BE2C (cell line): Measurements from ENCODE around the gene CETP.

Experiments
- DNase-seq: peaks from one replicate; pipeline ENCODE4 v3.0.0-alpha.2; 2020
- H3K27me3 ChIP-seq: fragments of 250-450 bp; sonication (Bioruptor Pico); 2 replicates; pipeline ENCODE4 v1.5.1; 2020; ENCODE audit warnings: mild to moderate bottlenecking
- H3K36me3 ChIP-seq: fragments of 250-450 bp; sonication (Bioruptor Pico); 2 replicates; pipeline ENCODE4 v1.5.1; 2020; ENCODE audit warnings: mild to moderate bottlenecking
- H3K4me1 ChIP-seq: fragments of 250-450 bp; sonication (Bioruptor Pico); 2 replicates; pipeline ENCODE4 v1.5.1; 2020
- H3K4me3 ChIP-seq: 2 replicates; pipeline ENCODE4 v1.5.1; 2011; ENCODE audit warnings: low read depth, low read length
- H3K9me3 ChIP-seq: fragments of 250-450 bp; sonication (Bioruptor Pico); 2 replicates; pipeline ENCODE4 v1.5.1; 2020
- TF ChIP-seq, protein P1 (sequence below): IDR thresholded peaks from 2 replicates; pipeline ENCODE4 v1.5.1; 2012; ENCODE audit warnings: mild to moderate bottlenecking, low read depth, low read length

Gene CETP

GRCh38 chr16:56965149-56966092 is 3.7 kb downstream of the CETP start:
- H3K27me3 ChIP-seq: no peaks in the 10 kb centered on the region
- no peak overlapping the region for H3K4me3 ChIP-seq
- H3K36me3 ChIP-seq: no peaks in the 10 kb centered on the region
- no peaks in the 10 kb centered on the region for H3K4me1 ChIP-seq
- H3K9me3 ChIP-seq: no peaks in the 10 kb centered on the region
- DNase-seq: no peak
- TF ChIP-seq, protein P1, sequence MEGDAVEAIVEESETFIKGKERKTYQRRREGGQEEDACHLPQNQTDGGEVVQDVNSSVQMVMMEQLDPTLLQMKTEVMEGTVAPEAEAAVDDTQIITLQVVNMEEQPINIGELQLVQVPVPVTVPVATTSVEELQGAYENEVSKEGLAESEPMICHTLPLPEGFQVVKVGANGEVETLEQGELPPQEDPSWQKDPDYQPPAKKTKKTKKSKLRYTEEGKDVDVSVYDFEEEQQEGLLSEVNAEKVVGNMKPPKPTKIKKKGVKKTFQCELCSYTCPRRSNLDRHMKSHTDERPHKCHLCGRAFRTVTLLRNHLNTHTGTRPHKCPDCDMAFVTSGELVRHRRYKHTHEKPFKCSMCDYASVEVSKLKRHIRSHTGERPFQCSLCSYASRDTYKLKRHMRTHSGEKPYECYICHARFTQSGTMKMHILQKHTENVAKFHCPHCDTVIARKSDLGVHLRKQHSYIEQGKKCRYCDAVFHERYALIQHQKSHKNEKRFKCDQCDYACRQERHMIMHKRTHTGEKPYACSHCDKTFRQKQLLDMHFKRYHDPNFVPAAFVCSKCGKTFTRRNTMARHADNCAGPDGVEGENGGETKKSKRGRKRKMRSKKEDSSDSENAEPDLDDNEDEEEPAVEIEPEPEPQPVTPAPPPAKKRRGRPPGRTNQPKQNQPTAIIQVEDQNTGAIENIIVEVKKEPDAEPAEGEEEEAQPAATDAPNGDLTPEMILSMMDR: no peak

GRCh38 chr16:56966093-56966475 is 4.3 kb downstream of the CETP start:
- Histone ChIP-seq H3K9me3 (no peaks in the 10 kb centered on the region), H3K4me1 (no peaks in the 10 kb centered on the region), H3K4me3 (no peak overlapping the region), H3K36me3 (no peaks in the 10 kb centered on the region), H3K27me3 (no peaks in the 10 kb centered on the region)
- no peak for DNase-seq
- TF ChIP-seq, protein P1: no peak

DNA sequence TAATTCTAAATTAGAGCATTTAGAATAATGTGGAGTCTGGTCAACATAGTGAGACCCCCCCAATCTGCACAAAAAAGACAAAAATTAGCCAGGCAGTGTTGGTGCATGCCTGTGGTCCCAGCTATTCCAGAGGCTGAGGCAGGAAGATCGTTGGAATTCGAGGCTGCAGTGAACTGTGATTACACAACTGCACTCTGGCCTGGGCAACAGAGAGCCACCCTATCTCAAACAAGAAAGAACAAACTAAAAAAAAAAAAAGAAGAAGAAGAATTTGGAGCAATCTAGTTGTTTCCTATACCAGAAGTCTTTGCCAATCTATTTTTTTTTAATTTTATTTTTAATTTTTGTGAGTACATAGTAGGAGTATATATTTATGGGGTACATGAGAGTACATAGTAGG is 6.0 kb downstream of the CETP start:
- Histone ChIP-seq H3K36me3 (no peaks in the 10 kb centered on the region), H3K4me1 (no peaks in the 10 kb centered on the region; the same call in 1 of the 2 replicates), H3K27me3 (no peaks in the 10 kb centered on the region), H3K4me3 (no peak overlapping the region), H3K9me3 (no peaks in the 10 kb centered on the region)
- DNase-seq: no peak
- TF ChIP-seq, protein P1: no peak

DNA sequence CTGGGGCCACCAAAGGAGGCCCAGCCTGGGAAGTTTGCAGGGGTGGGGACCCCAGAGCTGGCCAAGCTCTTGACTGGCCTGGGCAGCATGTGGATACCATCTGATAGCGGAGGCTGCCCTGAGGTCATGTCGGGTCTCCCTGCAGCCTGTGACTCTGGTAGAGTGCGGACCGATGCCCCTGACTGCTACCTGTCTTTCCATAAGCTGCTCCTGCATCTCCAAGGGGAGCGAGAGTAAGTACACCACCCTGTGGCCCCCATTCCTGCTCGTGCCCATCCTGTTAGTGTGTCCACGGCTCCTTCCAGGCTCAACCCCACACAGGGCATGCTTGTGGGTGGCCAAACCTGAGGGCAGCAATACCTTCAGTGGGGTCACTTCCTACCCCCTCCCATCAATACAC is 8.0 kb downstream of the CETP start:
- Histone ChIP-seq H3K36me3 (no peaks in the 10 kb centered on the region), H3K4me1 (no peaks in the 10 kb centered on the region; the same call in 1 of the 2 replicates), H3K9me3 (no peaks in the 10 kb centered on the region), H3K4me3 (no peak overlapping the region), H3K27me3 (no peaks in the 10 kb centered on the region)
- no peak for DNase-seq
- TF ChIP-seq, protein P1: no peak

GRCh38 chr16:56970934-56971767 is 9.4 kb downstream of the CETP start:
- no peaks in the 10 kb centered on the region for H3K36me3 ChIP-seq
- H3K4me1 ChIP-seq: no peaks in the 10 kb centered on the region; the same call in 1 of the 2 replicates
- no peaks in the 10 kb centered on the region for H3K27me3 ChIP-seq
- H3K4me3 ChIP-seq: no peak overlapping the region
- DNase-seq: no peak
- no peaks in the 10 kb centered on the region for H3K9me3 ChIP-seq
- TF ChIP-seq, protein P1: no peak
